ENCODE data around the gene IL33.

- TF ChIP-seq CTCF (IDR thresholded peaks at IDR 0.05; ENCODE audit: insufficient read depth, low read depth, low read length) = no peak
- no peak for TF ChIP-seq EZH2 (IDR thresholded peaks at IDR 0.05; ENCODE audit: insufficient read depth, low read length)
These were observed 55.3 kb downstream of the IL33 start for GRCh38 chr9:6270896-6271295.

Data from astrocyte (in vitro differentiated cells and primary cell).